IMR-90 (cell line): ENCODE data around the gene AGO3. TPM values are rescaled to one million over a fixed set of nuclear protein-coding genes. Genes with fewer than 3 reads are reported as not detected.

Experiments
- ATAC-seq: fragments of 200-7000 bp; cut with Tn5 transposase; 2 replicates; pipeline ENCODE4 v1.9.1; 2020; ENCODE audit warnings: low read depth, mild to moderate bottlenecking, moderate library complexity
- BruUV-seq: library from RNA; stranded (reverse); fragments of 400-500 nt; replicated peaks from 2 replicates; lab custom pipeline; 2021; lab: Mats Ljungman, UMichigan
- CTCF ChIA-PET: fragments of 300-600 bp; formaldehyde crosslinking; extraction: SDS; loops from one replicate; lab custom pipeline; 2021; ENCODE audit warnings: antibody characterized with exemption; lab: Yijun Ruan, JAX
- POLR2A ChIA-PET: fragments of 300-600 bp; sonication (Branson Sonifier 250); formaldehyde crosslinking; loops from one replicate; lab custom pipeline; 2022; ENCODE audit warnings: antibody characterized with exemption; ENCODE audit not compliant: unreplicated experiment; lab: Charles Lee
- DNase-seq: peaks from one replicate; pipeline ENCODE4 v3.0.0; 2013
- H2AFZ ChIP-seq: replicated peaks from 2 replicates; pipeline ENCODE3; 2013; ENCODE audit warnings: low read length, mild to moderate bottlenecking; ENCODE audit not compliant: poor library complexity
- H2AK5ac ChIP-seq: 2 replicates; pipeline ENCODE4 v1.6.1; 2013; ENCODE audit warnings: low read depth, low read length, inconsistent platforms
- H2AK9ac ChIP-seq: replicated peaks from 2 replicates; pipeline ENCODE3; 2013; ENCODE audit warnings: mild to moderate bottlenecking, low read depth, low read length, moderate library complexity; ENCODE audit not compliant: poor library complexity
- H2BK120ac ChIP-seq: 2 replicates; pipeline ENCODE4 v1.6.1; 2013; ENCODE audit warnings: low read depth, low read length, inconsistent platforms
- H2BK15ac ChIP-seq: 3 replicates; pipeline ENCODE4 v1.6.1; 2013; ENCODE audit warnings: low read depth, low read length, inconsistent platforms
- H2BK20ac ChIP-seq: 2 replicates; pipeline ENCODE4 v1.6.1; 2013; ENCODE audit warnings: low read depth, mild to moderate bottlenecking, inconsistent platforms, low read length, moderate library complexity
- H2BK5ac ChIP-seq: 2 replicates; pipeline ENCODE4 v1.6.1; 2013; ENCODE audit warnings: mild to moderate bottlenecking, low read depth, low read length, inconsistent platforms; ENCODE audit not compliant: poor library complexity, severe bottlenecking
- H3K14ac ChIP-seq: replicated peaks from 2 replicates; pipeline ENCODE4 v1.6.1; 2013; ENCODE audit warnings: low read depth, low read length, inconsistent platforms
- H3K18ac ChIP-seq: 2 replicates; pipeline ENCODE4 v1.6.1; 2013; ENCODE audit warnings: low read depth, low read length, control low read depth
- H3K23ac ChIP-seq: 2 replicates; pipeline ENCODE4 v1.6.1; 2013; ENCODE audit warnings: low read depth, low read length, inconsistent platforms
- H3K27ac ChIP-seq: 2 replicates; pipeline ENCODE4 v1.5.1; 2013; ENCODE audit warnings: mild to moderate bottlenecking, control low read depth, low read length; ENCODE audit not compliant: insufficient read depth
- H3K27me3 ChIP-seq: 2 replicates; pipeline ENCODE4 v1.6.1; 2013; ENCODE audit warnings: low read length; ENCODE audit not compliant: control insufficient read depth, insufficient read depth
- H3K36me3 ChIP-seq: 2 replicates; pipeline ENCODE4 v1.6.1; 2013; ENCODE audit warnings: low read length, mixed read lengths; ENCODE audit not compliant: control insufficient read depth, insufficient read depth
- H3K4ac ChIP-seq: 2 replicates; pipeline ENCODE4 v1.6.1; 2013; ENCODE audit warnings: low read depth, low read length, inconsistent platforms
- H3K4me1 ChIP-seq: 2 replicates; pipeline ENCODE4 v1.6.1; 2013; ENCODE audit warnings: low read length, mixed read lengths; ENCODE audit not compliant: control insufficient read depth, insufficient read depth
- H3K4me2 ChIP-seq: 2 replicates; pipeline ENCODE4 v1.6.1; 2013; ENCODE audit warnings: low read depth, mild to moderate bottlenecking, control low read depth, low read length, moderate library complexity
- H3K4me3 ChIP-seq: 2 replicates; pipeline ENCODE4 v1.5.1; 2013; ENCODE audit warnings: low read depth, mild to moderate bottlenecking, control low read depth, low read length, moderate library complexity; ENCODE audit not compliant: insufficient read depth
- H3K56ac ChIP-seq: 2 replicates; pipeline ENCODE4 v1.6.1; 2013; ENCODE audit warnings: low read length, inconsistent platforms; ENCODE audit not compliant: insufficient read depth; ENCODE audit errors: extremely low read depth
- H3K79me1 ChIP-seq, 2 experiments: 2 replicates each; pipeline ENCODE4 v1.6.1; 2013; ENCODE audit warnings: low read length in 2 of 2, inconsistent platforms in 1 of 2, low read depth in 1 of 2
- H3K9ac ChIP-seq: 2 replicates; pipeline ENCODE4 v1.6.1; 2013; ENCODE audit warnings: low read depth, low read length, control low read depth
- H3K9me1 ChIP-seq: 2 replicates; pipeline ENCODE4 v1.6.1; 2013; ENCODE audit warnings: low read length, inconsistent platforms; ENCODE audit not compliant: insufficient read depth
- H3K9me3 ChIP-seq: 2 replicates; pipeline ENCODE4 v1.6.1; 2013; ENCODE audit warnings: low read length; ENCODE audit not compliant: control insufficient read depth, insufficient read depth
- H4K20me1 ChIP-seq: 2 replicates; pipeline ENCODE4 v1.6.1; 2013; ENCODE audit warnings: low read length, inconsistent platforms; ENCODE audit not compliant: insufficient read depth
- H4K5ac ChIP-seq: 2 replicates; pipeline ENCODE4 v1.6.1; 2013; ENCODE audit warnings: mild to moderate bottlenecking, low read depth, low read length, control low read depth
- H4K8ac ChIP-seq, 2 experiments: 2 replicates each; pipeline ENCODE4 v1.6.1; 2013; ENCODE audit warnings: low read depth in 2 of 2, low read length in 2 of 2, control low read depth in 1 of 2, inconsistent platforms in 1 of 2
- H4K91ac ChIP-seq: 2 replicates; pipeline ENCODE4 v1.6.1; 2013; ENCODE audit warnings: low read depth, low read length, inconsistent platforms; ENCODE audit not compliant: insufficient read depth
- BHLHE40 ChIP-seq: fragments of 150-350 bp; IDR thresholded peaks from 2 replicates; pipeline ENCODE4 v1.6.1; 2016; ENCODE audit warnings: mild to moderate bottlenecking, low read depth, low read length
- CEBPB ChIP-seq: IDR thresholded peaks from 2 replicates; pipeline ENCODE4 v1.6.1; 2012; ENCODE audit warnings: low read depth, low read length, improper control_type of control experiment
- MAZ ChIP-seq: IDR thresholded peaks from 2 replicates; pipeline ENCODE4 v1.6.1; 2012; ENCODE audit warnings: low read depth, mild to moderate bottlenecking, low read length, improper control_type of control experiment, moderate library complexity, borderline replicate concordance
- NFE2L2 ChIP-seq: fragments of 150-350 bp; IDR thresholded peaks from 2 replicates; pipeline ENCODE4 v1.6.1; 2016; ENCODE audit warnings: low read depth, mild to moderate bottlenecking, low read length
- POLR2A ChIP-seq: IDR thresholded peaks from 2 replicates; pipeline ENCODE4 v1.6.1; 2012; ENCODE audit warnings: mild to moderate bottlenecking, low read depth, low read length
- RAD21 ChIP-seq: IDR thresholded peaks from 2 replicates; pipeline ENCODE4 v1.6.1; 2012; ENCODE audit warnings: low read length, improper control_type of control experiment
- RFX5 ChIP-seq: IDR thresholded peaks from 2 replicates; pipeline ENCODE4 v1.8.0; 2012; ENCODE audit warnings: low read depth, mild to moderate bottlenecking, low read length, moderate library complexity
- SMC3 ChIP-seq: fragments of 150-350 bp; IDR thresholded peaks from 2 replicates; pipeline ENCODE4 v1.6.1; 2016; ENCODE audit warnings: low read depth, mild to moderate bottlenecking, antibody characterized with exemption, low read length, moderate library complexity
- USF2 ChIP-seq: fragments of 150-350 bp; IDR thresholded peaks from 2 replicates; pipeline ENCODE4 v1.6.1; 2017; ENCODE audit warnings: mild to moderate bottlenecking, antibody characterized with exemption, low read length, low read depth
- WGBS, 2 experiments: methylation state at CpG; one replicate each; pipeline versions ENCODE4 v1.1.5 to v1.1.7; 2013; ENCODE audit warnings: missing lambda C conversion rate in 2 of 2; ENCODE audit not compliant: insufficient read length in 1 of 2; ENCODE audit errors: extremely low coverage in 2 of 2; 5-methylcytosine and 5-hydroxymethylcytosine counted together
- dilution Hi-C: fragments of 300-500 bp; cut with HindIII; formaldehyde crosslinking; loops from one replicate; pipeline ENCODE4 v1.14.3; 2018; ENCODE audit warnings: low sequenced_read_pairs; ENCODE audit not compliant: unreplicated experiment
- in situ Hi-C: fragments of 300-500 bp; cut with MboI; formaldehyde crosslinking; loops from 3 replicates; pipeline ENCODE4 v1.14.3; 2019; ENCODE audit warnings: low sequenced_read_pairs, inconsistent platforms, mixed read lengths
- intact Hi-C: fragments of 100-400 bp; cut with micrococcal nuclease; formaldehyde crosslinking; loops from 2 replicates; pipeline ENCODE4 v1.10.0; 2022
- polyA plus RNA-seq, 3 experiments: library from polyadenylated mRNA; depleted of rRNA; stranded (reverse); fragments of >200 nt; gene quantifications; 2 replicates each; pipeline ENCODE4 v1.2.3, GENCODE V29; 2012; ENCODE audit warnings: low replicate concordance in 1 of 3
- total RNA-seq: library from RNA; depleted of rRNA; stranded (reverse); fragments of >200 nt; gene quantifications from 2 replicates; pipeline ENCODE4 v1.2.3, GENCODE V29; 2012

Gene AGO3
- total and polyA plus RNA-seq, 2 of the 4 experiments (the other 2 are of a cell fraction) = 8.9 to 25.6 TPM

- no peak overlapping the region for H3K4me3 ChIP-seq
- no peaks in the 10 kb centered on the region for H3K27me3 ChIP-seq
- H2BK5ac ChIP-seq = no peak overlapping the region
- BruUV-seq = no TSS peak
- H3K4ac ChIP-seq = no peak overlapping the region
- no peak overlapping the region for H4K8ac ChIP-seq
- no peak overlapping the region for H3K14ac ChIP-seq
- ATAC-seq = no peak
- H3K18ac ChIP-seq = no peak overlapping the region
- CTCF ChIA-PET = interaction anchor here (1.1 kb wide), 1 partner anchor 56 kb away, joined by 3 read pairs; the partner anchor contains the start of gene TRAPPC3
- peaks cover 7% of the 10 kb centered on the region; the same call in 1 of the 2 replicates for H4K20me1 ChIP-seq
- H3K4me1 ChIP-seq = peaks cover 2% of the 10 kb centered on the region; the same call in 1 of the 2 replicates
- dilution Hi-C loops (no loop called here), intact Hi-C loops (no loop called here), in situ Hi-C loops (no loop called here)
- H3K9me1 ChIP-seq = no peaks in the 10 kb centered on the region
- no peak overlapping the region for H2AFZ ChIP-seq
- no peak for DNase-seq
- no peak overlapping the region for H3K9ac ChIP-seq
- no CpG with 5 or more reads among the region's 3 CpGs for WGBS, 2 experiments
- H3K27ac ChIP-seq = no peak overlapping the region
- no peak overlapping the region for H2AK9ac ChIP-seq
- no peak overlapping the region for H2AK5ac ChIP-seq
- POLR2A ChIA-PET = no interaction called here
- TF ChIP-seq NFE2L2 = no peak
- TF ChIP-seq USF2 = no peak
- no peak for TF ChIP-seq SMC3
- TF ChIP-seq BHLHE40 = no peak
- no peak for TF ChIP-seq CEBPB
- no peak for TF ChIP-seq MAZ
- TF ChIP-seq RAD21 = no peak
- no peak for TF ChIP-seq RFX5
- no peak for TF ChIP-seq POLR2A
- no peak overlapping the region for H4K5ac ChIP-seq
- H3K4me2 ChIP-seq = no peak overlapping the region
- no peak overlapping the region for H2BK20ac ChIP-seq
- no peak overlapping the region for H3K23ac ChIP-seq
- no peak overlapping the region for H4K91ac ChIP-seq
- H3K79me1 ChIP-seq = peaks cover 38 to 45% of the 10 kb centered on the region in 2 experiments
- peaks cover 35% of the 10 kb centered on the region for H3K36me3 ChIP-seq
- H2BK15ac ChIP-seq = no peak overlapping the region
- no peaks in the 10 kb centered on the region for H3K9me3 ChIP-seq
- H2BK120ac ChIP-seq = no peak overlapping the region
- no peak overlapping the region for H3K56ac ChIP-seq
Observed at GRCh38 chr1:36093929-36094328, 163.0 kb downstream of the AGO3 start.
